Ishikawa (cell line): Measurements from ENCODE around the gene SRC.

Experiments
- CEBPB ChIP-seq: IDR thresholded peaks from 2 replicates; pipeline ENCODE4 v1.6.1; 2012
- CREB1 ChIP-seq: IDR thresholded peaks from 2 replicates; pipeline ENCODE4 v1.6.1; 2012; ENCODE audit warnings: low read depth
- EGR1 ChIP-seq: IDR thresholded peaks from 2 replicates; pipeline ENCODE4 v1.6.1; 2012
- EP300 ChIP-seq: IDR thresholded peaks from 2 replicates; pipeline ENCODE4 v1.6.1; 2012; ENCODE audit warnings: borderline replicate concordance
- FOXM1 ChIP-seq: IDR thresholded peaks from 2 replicates; pipeline ENCODE4 v1.6.1; 2012; ENCODE audit warnings: low read depth, borderline replicate concordance
- MAX ChIP-seq: IDR thresholded peaks from 2 replicates; pipeline ENCODE4 v1.6.1; 2012
- NFIC ChIP-seq: IDR thresholded peaks from 2 replicates; pipeline ENCODE4 v1.6.1; 2012
- RAD21 ChIP-seq: IDR thresholded peaks from 2 replicates; pipeline ENCODE4 v1.6.1; 2012; ENCODE audit warnings: low read depth
- REST ChIP-seq: IDR thresholded peaks from 2 replicates; pipeline ENCODE4 v1.6.1; 2012; ENCODE audit warnings: low read depth, mild to moderate bottlenecking
- TAF1 ChIP-seq: IDR thresholded peaks from 2 replicates; pipeline ENCODE4 v1.6.1; 2012; ENCODE audit warnings: low read depth, mild to moderate bottlenecking
- TCF12 ChIP-seq: IDR thresholded peaks from 2 replicates; pipeline ENCODE4 v1.6.1; 2012; ENCODE audit warnings: low read depth
- TEAD4 ChIP-seq: IDR thresholded peaks from 2 replicates; pipeline ENCODE4 v1.6.1; 2012
- USF1 ChIP-seq: IDR thresholded peaks from 2 replicates; pipeline ENCODE4 v1.6.1; 2012
- YY1 ChIP-seq: IDR thresholded peaks from 2 replicates; pipeline ENCODE4 v1.6.1; 2012; ENCODE audit warnings: low read depth
- ZBTB7A ChIP-seq: IDR thresholded peaks from 2 replicates; pipeline ENCODE4 v1.6.1; 2012; ENCODE audit warnings: low read depth

Gene SRC

GRCh38 chr20:37395410-37395797, 49.5 kb downstream of the SRC start:
- TF ChIP-seq RAD21 (no peak), YY1 (no peak), TCF12 (no peak), EP300 (no peak), TEAD4 (no peak), CEBPB (no peak), USF1 (no peak), CREB1 (no peak), NFIC (no peak), ZBTB7A (no peak), MAX (no peak), REST (no peak)

GRCh38 chr20:37395921-37396415, 50.0 kb downstream of the SRC start:
- no peak for TF ChIP-seq CEBPB
- TF ChIP-seq REST = peak; percentile 35; the same call in 1 of the 2 replicates

GRCh38 chr20:37396416-37397075, 50.6 kb downstream of the SRC start:
- TF ChIP-seq EP300 (no peak), EGR1 (no peak), NFIC (no peak)

GRCh38 chr20:37397076-37397953, 51.4 kb downstream of the SRC start:
- TF ChIP-seq MAX (no peak), FOXM1 (no peak), EGR1 (no peak), EP300 (no peak), REST (no peak), NFIC (no peak), CREB1 (no peak), ZBTB7A (no peak), USF1 (no peak), TEAD4 (no peak), TAF1 (no peak), TCF12 (no peak), YY1 (no peak), RAD21 (no peak), CEBPB (no peak)
